Stimulated activated naive CD8-positive, alpha-beta T cell treated with anti-CD3 and anti-CD28 coated beads, Interleukin-15, Interleukin-2, amounts not matched to agents 100 ng/mL and 50 ng/mL, for 24 hours (primary cell): ENCODE results near the gene TUBGCP6.
A peak's percentile ranks its signal among the peaks of the same experiment; 100 is the strongest.

Source experiments
- H3K27ac Mint-ChIP-seq: one replicate; pipeline ENCODE4 v1.8.0; 2021; ENCODE audit warnings: mild to moderate bottlenecking, mixed read lengths
- H3K27me3 Mint-ChIP-seq: one replicate; pipeline ENCODE4 v1.8.0; 2021; ENCODE audit warnings: mixed read lengths
- H3K36me3 Mint-ChIP-seq: one replicate; pipeline ENCODE4 v1.8.0; 2021; ENCODE audit warnings: low read depth, mixed read lengths
- H3K4me1 Mint-ChIP-seq: one replicate; pipeline ENCODE4 v1.8.0; 2021; ENCODE audit warnings: low read depth, mixed read lengths
- H3K4me3 Mint-ChIP-seq: one replicate; pipeline ENCODE4 v1.8.0; 2021; ENCODE audit warnings: mild to moderate bottlenecking, mixed read lengths
- H3K9me3 Mint-ChIP-seq: one replicate; pipeline ENCODE4 v1.8.0; 2021; ENCODE audit warnings: mixed read lengths

TUBGCP6 gene

GRCh38 chr22:50261615-50262459, 17.0 kb upstream of the TUBGCP6 start, which contains the start of gene MAPK12:
Gene MAPK12 (minus strand): TSS chr22:50261683. CDS start chr22:50261509, 174 bp downstream.
- no peak within 1 kb of the TSS for H3K27ac Mint-ChIP-seq
- H3K4me1 Mint-ChIP-seq = peaks cover 7% of the 10 kb centered on the region
- peaks cover 10% of the 10 kb centered on the region for H3K27me3 Mint-ChIP-seq
- H3K9me3 Mint-ChIP-seq = no peaks in the 10 kb centered on the region
- peak within 1 kb of the TSS; percentile 63 for H3K4me3 Mint-ChIP-seq
- no peaks in the 10 kb centered on the region for H3K36me3 Mint-ChIP-seq

GRCh38 chr22:50260801-50261614, 16.2 kb upstream of the TUBGCP6 start:
- Mint-ChIP-seq H3K4me1 (peaks cover 7% of the 10 kb centered on the region), H3K36me3 (no peaks in the 10 kb centered on the region), H3K27ac (no peak overlapping the region), H3K27me3 (peaks cover 10% of the 10 kb centered on the region), H3K4me3 (peak overlapping the region; percentile 23), H3K9me3 (no peaks in the 10 kb centered on the region)

GRCh38 chr22:50260434-50260800, 15.6 kb upstream of the TUBGCP6 start:
- Mint-ChIP-seq H3K27ac (no peak overlapping the region), H3K36me3 (no peaks in the 10 kb centered on the region), H3K9me3 (no peaks in the 10 kb centered on the region), H3K27me3 (peaks cover 10% of the 10 kb centered on the region), H3K4me3 (peak overlapping the region; percentile 23), H3K4me1 (peaks cover 7% of the 10 kb centered on the region)

GRCh38 chr22:50259302-50259701, 14.5 kb upstream of the TUBGCP6 start:
- peaks cover 10% of the 10 kb centered on the region for H3K27me3 Mint-ChIP-seq
- H3K36me3 Mint-ChIP-seq = no peaks in the 10 kb centered on the region
- H3K4me3 Mint-ChIP-seq = no peak overlapping the region
- no peak overlapping the region for H3K27ac Mint-ChIP-seq
- H3K9me3 Mint-ChIP-seq = no peaks in the 10 kb centered on the region
- H3K4me1 Mint-ChIP-seq = peaks cover 7% of the 10 kb centered on the region

GRCh38 chr22:50258361-50259292, 13.8 kb upstream of the TUBGCP6 start:
- Mint-ChIP-seq H3K9me3 (no peaks in the 10 kb centered on the region), H3K36me3 (no peaks in the 10 kb centered on the region), H3K4me3 (no peak overlapping the region), H3K27me3 (peaks cover 10% of the 10 kb centered on the region), H3K27ac (no peak overlapping the region), H3K4me1 (peaks cover 7% of the 10 kb centered on the region)

- H3K4me1 Mint-ChIP-seq = peaks cover 7% of the 10 kb centered on the region
- no peaks in the 10 kb centered on the region for H3K9me3 Mint-ChIP-seq
- no peaks in the 10 kb centered on the region for H3K36me3 Mint-ChIP-seq
- peaks cover 8% of the 10 kb centered on the region for H3K27me3 Mint-ChIP-seq
- no peak overlapping the region for H3K27ac Mint-ChIP-seq
- no peak overlapping the region for H3K4me3 Mint-ChIP-seq
Observed at GRCh38 chr22:50257451-50258360, 12.9 kb upstream of the TUBGCP6 start.

GRCh38 chr22:50257041-50257440, 12.2 kb upstream of the TUBGCP6 start:
- H3K4me1 Mint-ChIP-seq = peaks cover 2% of the 10 kb centered on the region
- peaks cover 2% of the 10 kb centered on the region for H3K27me3 Mint-ChIP-seq
- no peaks in the 10 kb centered on the region for H3K9me3 Mint-ChIP-seq
- H3K4me3 Mint-ChIP-seq = no peak overlapping the region
- no peak overlapping the region for H3K27ac Mint-ChIP-seq
- H3K36me3 Mint-ChIP-seq = no peaks in the 10 kb centered on the region

- Mint-ChIP-seq H3K27me3 (no peaks in the 10 kb centered on the region), H3K9me3 (no peaks in the 10 kb centered on the region), H3K27ac (no peak overlapping the region), H3K4me3 (no peak overlapping the region), H3K36me3 (no peaks in the 10 kb centered on the region), H3K4me1 (no peaks in the 10 kb centered on the region)
Observed at GRCh38 chr22:50256258-50256862, 11.5 kb upstream of the TUBGCP6 start.

- Mint-ChIP-seq H3K4me3 (no peak overlapping the region), H3K27ac (no peak overlapping the region), H3K36me3 (no peaks in the 10 kb centered on the region), H3K27me3 (no peaks in the 10 kb centered on the region), H3K4me1 (no peaks in the 10 kb centered on the region), H3K9me3 (no peaks in the 10 kb centered on the region)
Observed at GRCh38 chr22:50255607-50256006, 10.8 kb upstream of the TUBGCP6 start.

- no peaks in the 10 kb centered on the region for H3K27me3 Mint-ChIP-seq
- H3K4me1 Mint-ChIP-seq = peaks cover 3% of the 10 kb centered on the region
- H3K27ac Mint-ChIP-seq = no peak overlapping the region
- H3K36me3 Mint-ChIP-seq = no peaks in the 10 kb centered on the region
- H3K4me3 Mint-ChIP-seq = no peak overlapping the region
- H3K9me3 Mint-ChIP-seq = no peaks in the 10 kb centered on the region
Observed at GRCh38 chr22:50255099-50255498, 10.3 kb upstream of the TUBGCP6 start.

- peaks cover 8% of the 10 kb centered on the region for H3K4me1 Mint-ChIP-seq
- no peaks in the 10 kb centered on the region for H3K9me3 Mint-ChIP-seq
- no peak overlapping the region for H3K4me3 Mint-ChIP-seq
- no peaks in the 10 kb centered on the region for H3K36me3 Mint-ChIP-seq
- H3K27me3 Mint-ChIP-seq = no peaks in the 10 kb centered on the region
- no peak overlapping the region for H3K27ac Mint-ChIP-seq
Observed at GRCh38 chr22:50253941-50254340, 9.1 kb upstream of the TUBGCP6 start.

- H3K4me1 Mint-ChIP-seq = peaks cover 8% of the 10 kb centered on the region
- H3K9me3 Mint-ChIP-seq = no peaks in the 10 kb centered on the region
- H3K36me3 Mint-ChIP-seq = no peaks in the 10 kb centered on the region
- no peak overlapping the region for H3K27ac Mint-ChIP-seq
- no peaks in the 10 kb centered on the region for H3K27me3 Mint-ChIP-seq
- no peak overlapping the region for H3K4me3 Mint-ChIP-seq
Observed at GRCh38 chr22:50253046-50253915, 8.5 kb upstream of the TUBGCP6 start.
